GM23248 (cell line): ENCODE data around the gene TP63.

Experiments used
- EZH2 ChIP-seq: fragments of 200-600 bp; sonication (generic); IDR thresholded peaks from 2 replicates; pipeline ENCODE4 v1.6.1; 2018; ENCODE audit warnings: antibody characterized with exemption, mild to moderate bottlenecking; ENCODE audit not compliant: insufficient read depth, poor library complexity, severe bottlenecking
- EZH2phosphoT487 ChIP-seq: fragments of 200-600 bp; sonication (generic); IDR thresholded peaks from 2 replicates; pipeline ENCODE4 v1.6.1; 2018; ENCODE audit warnings: antibody characterized with exemption, moderate library complexity, mild to moderate bottlenecking, low read depth; ENCODE audit not compliant: insufficient read depth

DNA sequence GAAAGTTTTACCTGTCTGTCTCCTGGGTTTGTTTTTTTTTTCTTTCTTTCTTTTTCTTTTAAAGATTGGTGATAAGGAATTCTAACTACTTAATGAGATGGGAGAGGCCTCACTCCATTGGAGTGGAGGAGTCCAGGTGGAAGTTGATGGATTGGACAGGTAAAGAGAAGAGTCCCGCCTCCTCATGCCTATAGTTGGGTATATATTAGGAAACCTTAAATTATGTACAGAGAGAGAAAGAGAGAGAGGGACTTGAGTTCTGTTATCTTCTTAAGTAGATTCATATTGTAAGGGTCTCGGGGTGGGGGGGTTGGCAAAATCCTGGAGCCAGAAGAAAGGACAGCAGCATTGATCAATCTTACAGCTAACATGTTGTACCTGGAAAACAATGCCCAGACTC is 158.2 kb downstream of the TP63 start:
- TF ChIP-seq EZH2phosphoT487 (no peak), EZH2 (no peak)
